ENCODE measurements around the gene GFRA1.

- no peak for TF ChIP-seq POLR2A (IDR thresholded peaks at IDR 0.05; ENCODE audit: control extremely low read depth in 1 of 2, low read depth in 2 of 2, low read length in 2 of 2)
- TF ChIP-seq CTCF (IDR thresholded peaks at IDR 0.05; ENCODE audit: control extremely low read depth in 1 of 3, insufficient read depth in 1 of 3, low read depth in 1 of 3, low read length in 3 of 3), result no peak
Observed at GRCh38 chr10:116122664-116123063, 150.3 kb downstream of the GFRA1 start.
